Right lobe of liver (tissue), 6 donors: ENCODE results near the gene UBAC2. TPM values are rescaled to one million over a fixed set of nuclear protein-coding genes. Genes with fewer than 3 reads are reported as not detected.
"Not testable (repeated sequence)": the region's sequence is repeated elsewhere in the genome, so short reads cannot be mapped to it uniquely, and the experiment has no call there.

Experiments used
- ATAC-seq, 4 donors: fragments of 200-7000 bp; cut with Tn5 transposase; one replicate each; pipeline ENCODE4 v1.9.1; 2020; ENCODE audit warnings: mild to moderate bottlenecking in 4 of 4, moderate library complexity in 4 of 4
- DNase-seq, 3 donors: peaks; one replicate each; pipeline ENCODE4 v3.0.0-alpha.2; 2020
- H3K27ac ChIP-seq, 3 donors: fragments of 200-600 bp; one replicate each; pipeline ENCODE4 v1.8.0; 2022
- H3K27me3 ChIP-seq, 2 donors: fragments of 200-600 bp; one replicate each; pipeline ENCODE4 v1.8.0; 2022
- H3K36me3 ChIP-seq, 4 donors: fragments of 200-600 bp; sonication (generic) in 1 of 4; one replicate each; pipeline versions ENCODE4 v1.5.1 to v1.8.0; 2017 to 2022; ENCODE audit warnings: control low read depth in 1 of 4
- H3K4me1 ChIP-seq, 4 donors: fragments of 200-600 bp; sonication (generic) in 1 of 4; one replicate each; pipeline versions ENCODE4 v1.5.1 to v1.8.0; 2017 to 2022; ENCODE audit warnings: control low read depth in 1 of 4
- H3K4me3 ChIP-seq, 3 donors: fragments of 200-600 bp; one replicate each; pipeline ENCODE4 v1.8.0; 2022
- H3K9me3 ChIP-seq, 4 donors: fragments of 200-600 bp; sonication (generic) in 1 of 4; one replicate each; pipeline versions ENCODE4 v1.5.1 to v1.8.0; 2017 to 2022; ENCODE audit warnings: control low read depth in 1 of 4
- CTCF ChIP-seq, 4 donors: fragments of 200-600 bp in 3 of 4; fragments of 450-650 bp in 1 of 4; IDR thresholded peaks; one replicate each; pipeline versions ENCODE4 v1.5.1 to v1.8.0; 2016 to 2022; ENCODE audit warnings: antibody characterized with exemption in 4 of 4, mild to moderate bottlenecking in 2 of 4
- POLR2A ChIP-seq: fragments of 450-650 bp; IDR thresholded peaks from one replicate; pipeline ENCODE4 v1.6.1; 2017; ENCODE audit warnings: antibody characterized with exemption, mild to moderate bottlenecking
- WGBS: methylation state at CpG from one replicate; pipeline ENCODE4 v1.1.6; 2018; ENCODE audit warnings: low coverage, low lambda C conversion rate; ENCODE audit not compliant: insufficient coverage; ENCODE audit errors: missing lambda C conversion rate; 5-methylcytosine and 5-hydroxymethylcytosine counted together
- intact Hi-C, 2 donors: fragments of 100-400 bp; cut with DNase I; formaldehyde crosslinking; loops; one replicate each; pipeline versions ENCODE4 v1.11.2 to v1.14.1; 2022
- total RNA-seq, 6 experiments: library from RNA; depleted of rRNA in 2 of 6; stranded (reverse); fragments of >200 nt in 2 of 6; fragmentation: NEBNext Ultra II Directional in 3 of 6; extraction: Animal tissue kit (Norgen Biotek cat#: 25700) in 3 of 6; gene quantifications; one replicate each; pipeline versions ENCODE4 v1.1.0 to v1.2.4, GENCODE V29; 2016 to 2023
- donor health status: DM: no; HTN: yes; CAD: no.
- donor health status: DM: no; HTN: no; CAD: no.
- donor health status: DM: no; HTN: no; CAD: no.
- donor health status: DM: no; HTN: yes; CAD: no.
- donor health status: DM: no; HTN: yes; CAD: no.

UBAC2 gene
- total RNA-seq, 6 experiments from 2014 or later: 30.2 to 45.0 (median 37.0) TPM

DNA sequence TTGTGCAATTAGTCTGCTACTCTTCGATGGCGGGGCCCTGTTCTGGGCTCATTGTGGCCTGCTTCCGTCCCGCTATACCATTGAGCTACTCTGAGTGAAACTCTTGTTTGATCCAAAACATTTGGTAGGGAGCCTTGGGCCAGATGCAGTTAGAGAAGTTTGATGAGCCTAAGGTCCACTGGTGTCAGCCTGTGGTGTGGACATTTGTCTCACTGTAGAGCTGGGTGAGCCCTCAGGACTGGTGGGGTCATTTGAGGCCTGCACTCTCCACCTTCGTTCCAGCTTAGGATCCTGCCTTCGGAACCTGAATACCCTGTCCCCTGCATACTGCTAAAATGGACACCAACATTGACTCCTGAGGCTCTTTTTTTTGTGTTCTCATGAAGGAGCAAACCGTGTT, 6.9 kb downstream of the UBAC2 start:
- Histone ChIP-seq H3K27me3 (no peaks in the 10 kb centered on the region), H3K4me3 (no peak overlapping the region), H3K27ac (no peak overlapping the region), H3K4me1 (peaks cover 0 to 9% (median 0%) of the 10 kb centered on the region in 4 donors), H3K9me3 (no peaks in the 10 kb centered on the region), H3K36me3 (no peaks in the 10 kb centered on the region)
- ATAC-seq (no peak), DNase-seq (no peak)
- TF ChIP-seq CTCF (IDR thresholded peaks at IDR 0.05) (no peak), POLR2A (no peak)
- intact Hi-C loops: no loop called here
- 86% methylated on average over 5 of the region's 7 CpGs for WGBS

- Histone ChIP-seq H3K9me3 (no peaks in the 10 kb centered on the region), H3K27ac (no peak overlapping the region), H3K4me3 (no peak overlapping the region), H3K27me3 (no peaks in the 10 kb centered on the region), H3K36me3 (peaks cover 0 to 2% (median 0%) of the 10 kb centered on the region in 4 donors), H3K4me1 (peaks cover 0 to 5% (median 0%) of the 10 kb centered on the region in 4 donors)
- intact Hi-C loops: no loop called here
- no peak for ATAC-seq
- TF ChIP-seq POLR2A (no peak), CTCF (IDR thresholded peaks at IDR 0.05) (no peak)
- WGBS: 67% methylated on average over 1 of the region's 3 CpGs
- no peak for DNase-seq
Measured at GRCh38 chr13:99208185-99208584, 7.5 kb downstream of the UBAC2 start.

GRCh38 chr13:99208845-99209527, 8.3 kb downstream of the UBAC2 start:
- Histone ChIP-seq H3K4me1 (no peaks in the 10 kb centered on the region), H3K27ac (no peak overlapping the region), H3K36me3 (peaks cover 0 to 2% (median 0%) of the 10 kb centered on the region in 4 donors), H3K27me3 (no peaks in the 10 kb centered on the region), H3K4me3 (no peak overlapping the region), H3K9me3 (no peaks in the 10 kb centered on the region)
- DNase-seq (no peak), ATAC-seq (peak in 1 of 4 donors; percentile 33)
- 93% methylated on average over 7 of the region's 8 CpGs for WGBS
- TF ChIP-seq POLR2A (no peak), CTCF (IDR thresholded peaks at IDR 0.05) (no peak)
- intact Hi-C loops: no loop called here

DNA sequence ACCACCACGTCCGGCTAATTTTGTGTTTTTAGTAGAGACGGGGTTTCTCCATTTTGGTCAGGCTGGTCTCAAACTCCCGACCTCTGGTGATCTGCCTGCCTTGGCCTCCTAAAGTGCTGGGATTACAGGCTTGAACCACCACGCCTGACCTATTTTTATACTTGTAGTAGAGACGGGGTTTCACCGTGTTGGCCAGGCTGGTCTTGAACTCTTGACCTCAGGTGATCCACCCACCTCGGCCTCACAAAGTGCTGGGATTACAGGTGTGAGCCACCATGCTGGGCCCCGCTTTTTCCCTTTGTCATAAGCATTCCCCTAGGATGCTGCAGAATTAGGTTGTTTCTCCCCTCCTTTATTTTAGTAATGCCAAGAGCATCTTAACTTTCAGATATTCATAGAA, 10.0 kb downstream of the UBAC2 start:
- WGBS: 86% methylated on average over 8 of the region's 9 CpGs
- H3K4me3 ChIP-seq, H3K36me3 ChIP-seq, DNase-seq, ATAC-seq, H3K9me3 ChIP-seq, H3K27me3 ChIP-seq, intact Hi-C loops, H3K27ac ChIP-seq, H3K4me1 ChIP-seq: not testable (repeated sequence)

GRCh38 chr13:99211421-99212035, 10.9 kb downstream of the UBAC2 start:
- Histone ChIP-seq H3K4me3 (no peak overlapping the region), H3K27me3 (no peaks in the 10 kb centered on the region), H3K36me3 (peaks cover 0 to 2% (median 0%) of the 10 kb centered on the region in 4 donors), H3K9me3 (no peaks in the 10 kb centered on the region), H3K27ac (no peak overlapping the region), H3K4me1 (no peaks in the 10 kb centered on the region)
- DNase-seq: no peak
- WGBS: 93% methylated on average over 4 of the region's 5 CpGs
- TF ChIP-seq POLR2A: no peak
- intact Hi-C loops: no loop called here
- ATAC-seq: no peak
